Lower lobe of right lung (tissue), 2 donors: ENCODE data around the gene PLOD2. TPM values are rescaled to one million over a fixed set of nuclear protein-coding genes. Genes with fewer than 3 reads are reported as not detected.

Source experiments
- ATAC-seq, 2 donors: fragments of 200-7000 bp; cut with Tn5 transposase; one replicate each; pipeline ENCODE4 v1.9.1; 2020 to 2022; ENCODE audit warnings: mild to moderate bottlenecking in 2 of 2, moderate library complexity in 2 of 2
- DNase-seq: peaks from one replicate; pipeline ENCODE4 v3.0.0-alpha.2; 2020
- H3K27ac ChIP-seq: fragments of 200-600 bp; one replicate; pipeline ENCODE4 v1.8.0; 2022
- H3K27me3 ChIP-seq: fragments of 200-600 bp; one replicate; pipeline ENCODE4 v1.8.0; 2022; ENCODE audit warnings: low read depth
- H3K36me3 ChIP-seq: fragments of 200-600 bp; one replicate; pipeline ENCODE4 v1.8.0; 2022; ENCODE audit warnings: mild to moderate bottlenecking
- H3K4me1 ChIP-seq: fragments of 200-600 bp; one replicate; pipeline ENCODE4 v1.8.0; 2022
- H3K4me3 ChIP-seq: fragments of 200-600 bp; one replicate; pipeline ENCODE4 v1.8.0; 2022; ENCODE audit warnings: mild to moderate bottlenecking
- H3K9me3 ChIP-seq: fragments of 200-600 bp; one replicate; pipeline ENCODE4 v1.8.0; 2022
- intact Hi-C: fragments of 100-400 bp; cut with DNase I; formaldehyde crosslinking; loops from one replicate; pipeline ENCODE4 v1.11.0; 2022
- total RNA-seq: library from RNA; stranded (reverse); fragmentation: NEBNext Ultra II Directional; extraction: Animal tissue kit (Norgen Biotek cat#: 25700); gene quantifications from one replicate; pipeline ENCODE4 v1.2.1, GENCODE V29; 2021
- TF ChIP-seq, protein P1 (sequence below): fragments of 200-600 bp; IDR thresholded peaks from one replicate; pipeline ENCODE4 v1.8.0; 2022; ENCODE audit warnings: antibody characterized with exemption, mild to moderate bottlenecking
- donor health status: DM: no; HTN: yes; CAD: no; lungs with severe emphysema.

The PLOD2 gene
- total RNA-seq, 1 donor from 2014 or later, result 17.9 TPM

DNA sequence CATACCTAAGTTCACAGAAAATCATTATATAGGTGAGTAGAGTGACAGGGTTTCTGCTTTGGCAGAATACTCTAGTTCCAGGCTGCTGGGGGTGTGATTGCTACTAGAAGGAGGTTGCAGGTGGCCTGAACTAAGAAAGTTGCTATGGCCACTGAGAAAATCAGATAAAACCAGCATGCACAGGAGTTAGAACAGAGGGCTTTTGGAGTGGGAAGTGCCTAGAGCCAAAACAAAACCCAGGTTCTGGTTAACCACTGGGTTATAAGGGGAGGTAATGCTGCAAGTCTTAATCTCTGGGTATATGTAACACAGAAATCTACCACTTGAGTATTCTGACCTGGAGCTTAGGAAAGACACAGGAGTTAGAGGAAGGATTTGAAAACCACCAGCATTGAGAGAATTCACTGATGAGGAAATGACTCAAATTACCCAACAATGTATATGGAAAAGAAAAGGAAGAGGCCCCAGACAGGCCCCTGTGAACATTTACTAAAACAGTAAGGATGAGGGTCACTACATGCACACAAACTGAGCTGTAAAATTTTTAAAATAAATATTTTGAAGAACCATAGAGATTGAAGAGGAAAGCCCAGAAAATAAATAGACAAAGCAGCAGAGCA, 60.0 kb downstream of the PLOD2 start:
- no peak overlapping the region for H3K4me3 ChIP-seq
- DNase-seq (no peak), ATAC-seq (no peak)
- TF ChIP-seq, protein P1, sequence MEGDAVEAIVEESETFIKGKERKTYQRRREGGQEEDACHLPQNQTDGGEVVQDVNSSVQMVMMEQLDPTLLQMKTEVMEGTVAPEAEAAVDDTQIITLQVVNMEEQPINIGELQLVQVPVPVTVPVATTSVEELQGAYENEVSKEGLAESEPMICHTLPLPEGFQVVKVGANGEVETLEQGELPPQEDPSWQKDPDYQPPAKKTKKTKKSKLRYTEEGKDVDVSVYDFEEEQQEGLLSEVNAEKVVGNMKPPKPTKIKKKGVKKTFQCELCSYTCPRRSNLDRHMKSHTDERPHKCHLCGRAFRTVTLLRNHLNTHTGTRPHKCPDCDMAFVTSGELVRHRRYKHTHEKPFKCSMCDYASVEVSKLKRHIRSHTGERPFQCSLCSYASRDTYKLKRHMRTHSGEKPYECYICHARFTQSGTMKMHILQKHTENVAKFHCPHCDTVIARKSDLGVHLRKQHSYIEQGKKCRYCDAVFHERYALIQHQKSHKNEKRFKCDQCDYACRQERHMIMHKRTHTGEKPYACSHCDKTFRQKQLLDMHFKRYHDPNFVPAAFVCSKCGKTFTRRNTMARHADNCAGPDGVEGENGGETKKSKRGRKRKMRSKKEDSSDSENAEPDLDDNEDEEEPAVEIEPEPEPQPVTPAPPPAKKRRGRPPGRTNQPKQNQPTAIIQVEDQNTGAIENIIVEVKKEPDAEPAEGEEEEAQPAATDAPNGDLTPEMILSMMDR, result no peak
- intact Hi-C loops, result no loop called here
- peaks cover 28% of the 10 kb centered on the region for H3K36me3 ChIP-seq
- no peaks in the 10 kb centered on the region for H3K27me3 ChIP-seq
- no peaks in the 10 kb centered on the region for H3K9me3 ChIP-seq
- no peak overlapping the region for H3K27ac ChIP-seq
- H3K4me1 ChIP-seq, result no peaks in the 10 kb centered on the region

DNA sequence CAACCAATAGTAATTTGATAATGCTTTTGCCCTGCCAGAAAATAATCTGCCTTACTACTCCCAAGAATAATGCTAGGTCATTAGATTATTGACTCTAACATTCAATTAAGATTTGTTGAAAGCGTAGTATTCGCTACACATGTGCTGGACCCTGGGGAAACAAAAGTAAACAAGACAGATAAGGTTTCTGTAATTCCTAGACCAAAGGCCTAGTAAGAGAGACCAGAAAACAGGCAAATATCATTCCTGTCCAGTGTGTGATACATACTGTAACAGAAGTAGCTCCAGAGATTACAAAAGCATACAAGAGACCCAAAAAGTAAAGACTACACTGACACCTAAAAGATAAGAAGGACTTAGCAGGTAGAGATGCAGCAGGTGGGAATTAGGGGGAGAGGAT, 60.8 kb downstream of the PLOD2 start:
- no peaks in the 10 kb centered on the region for H3K9me3 ChIP-seq
- no peak overlapping the region for H3K4me3 ChIP-seq
- ATAC-seq (no peak), DNase-seq (no peak)
- intact Hi-C loops, result no loop called here
- H3K36me3 ChIP-seq, result peaks cover 22% of the 10 kb centered on the region
- TF ChIP-seq, protein P1, result no peak
- no peaks in the 10 kb centered on the region for H3K4me1 ChIP-seq
- no peak overlapping the region for H3K27ac ChIP-seq
- H3K27me3 ChIP-seq, result no peaks in the 10 kb centered on the region

DNA sequence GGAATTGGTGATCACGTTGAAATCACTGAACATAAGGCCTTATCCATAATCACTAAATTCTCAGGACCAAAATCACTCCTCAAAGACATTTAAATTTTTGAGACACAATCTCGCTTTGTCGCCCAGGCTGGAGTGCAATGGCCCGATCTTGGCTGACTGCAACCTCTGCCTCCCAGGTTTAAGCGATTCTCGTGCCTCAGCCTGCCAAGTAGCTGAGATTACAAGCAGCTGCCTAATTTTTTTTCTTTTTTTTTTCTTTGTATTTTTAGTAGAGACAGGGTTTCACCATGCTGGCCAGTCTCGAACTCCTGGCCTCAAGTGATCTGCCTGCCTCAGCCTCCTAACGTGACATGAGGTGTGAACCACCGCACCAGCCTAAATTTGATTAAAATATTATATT, 61.7 kb downstream of the PLOD2 start:
- H3K9me3 ChIP-seq, result no peaks in the 10 kb centered on the region
- ATAC-seq, result no peak
- TF ChIP-seq, protein P1, result no peak
- no peaks in the 10 kb centered on the region for H3K27me3 ChIP-seq
- H3K4me1 ChIP-seq, result no peaks in the 10 kb centered on the region
- no peak overlapping the region for H3K27ac ChIP-seq
- peaks cover 22% of the 10 kb centered on the region for H3K36me3 ChIP-seq
- no peak for DNase-seq
- no peak overlapping the region for H3K4me3 ChIP-seq
- intact Hi-C loops, result no loop called here

DNA sequence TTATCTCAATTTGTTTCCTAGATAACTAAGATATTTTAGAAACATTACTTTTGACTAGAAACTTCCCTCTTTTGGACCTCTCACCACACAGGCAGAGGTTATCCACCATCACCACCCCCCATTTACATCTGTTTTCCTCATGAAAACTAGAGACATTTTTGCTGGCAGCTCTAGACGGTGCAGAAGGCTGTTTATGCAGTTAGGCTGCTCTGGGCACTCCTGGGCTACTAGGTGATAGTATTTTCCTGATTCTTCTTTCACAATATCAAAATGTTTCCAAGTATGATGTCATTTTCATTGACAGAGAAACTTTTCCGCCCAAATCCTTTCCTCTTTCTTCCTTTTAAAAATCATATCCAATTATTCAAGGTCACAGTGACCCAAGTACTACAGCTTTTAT, 67.1 kb downstream of the PLOD2 start:
- no peaks in the 10 kb centered on the region for H3K4me1 ChIP-seq
- H3K36me3 ChIP-seq, result no peaks in the 10 kb centered on the region
- ATAC-seq (no peak), DNase-seq (no peak)
- H3K27me3 ChIP-seq, result no peaks in the 10 kb centered on the region
- no peaks in the 10 kb centered on the region for H3K9me3 ChIP-seq
- TF ChIP-seq, protein P1, result no peak
- H3K4me3 ChIP-seq, result no peak overlapping the region
- intact Hi-C loops, result no loop called here
- no peak overlapping the region for H3K27ac ChIP-seq

DNA sequence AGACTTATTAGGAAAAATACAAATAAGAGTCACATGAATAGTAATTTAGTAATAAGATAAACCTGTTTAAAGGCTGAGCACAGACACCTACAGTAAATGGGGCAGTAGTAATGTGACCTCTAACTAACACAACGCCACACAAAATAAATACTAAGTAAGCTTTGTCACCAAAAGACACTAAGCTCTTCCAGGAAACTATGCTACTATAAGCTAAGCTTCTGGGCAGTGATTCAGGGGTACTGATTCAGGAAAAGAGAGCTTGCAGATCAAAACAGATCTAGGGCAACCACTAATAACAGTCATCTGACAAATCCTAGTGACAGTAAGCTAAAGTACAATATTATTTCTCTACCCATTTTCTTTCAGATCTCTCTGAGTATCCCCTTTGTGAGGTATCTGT, 68.8 kb downstream of the PLOD2 start:
- TF ChIP-seq, protein P1, result no peak
- H3K4me1 ChIP-seq, result no peaks in the 10 kb centered on the region
- H3K36me3 ChIP-seq, result no peaks in the 10 kb centered on the region
- intact Hi-C loops, result no loop called here
- DNase-seq, result no peak
- H3K9me3 ChIP-seq, result no peaks in the 10 kb centered on the region
- H3K27me3 ChIP-seq, result no peaks in the 10 kb centered on the region
- H3K27ac ChIP-seq, result no peak overlapping the region
- ATAC-seq, result no peak
- H3K4me3 ChIP-seq, result no peak overlapping the region
